Measurements from ENCODE around the gene FAM53A.

The FAM53A gene

DNA sequence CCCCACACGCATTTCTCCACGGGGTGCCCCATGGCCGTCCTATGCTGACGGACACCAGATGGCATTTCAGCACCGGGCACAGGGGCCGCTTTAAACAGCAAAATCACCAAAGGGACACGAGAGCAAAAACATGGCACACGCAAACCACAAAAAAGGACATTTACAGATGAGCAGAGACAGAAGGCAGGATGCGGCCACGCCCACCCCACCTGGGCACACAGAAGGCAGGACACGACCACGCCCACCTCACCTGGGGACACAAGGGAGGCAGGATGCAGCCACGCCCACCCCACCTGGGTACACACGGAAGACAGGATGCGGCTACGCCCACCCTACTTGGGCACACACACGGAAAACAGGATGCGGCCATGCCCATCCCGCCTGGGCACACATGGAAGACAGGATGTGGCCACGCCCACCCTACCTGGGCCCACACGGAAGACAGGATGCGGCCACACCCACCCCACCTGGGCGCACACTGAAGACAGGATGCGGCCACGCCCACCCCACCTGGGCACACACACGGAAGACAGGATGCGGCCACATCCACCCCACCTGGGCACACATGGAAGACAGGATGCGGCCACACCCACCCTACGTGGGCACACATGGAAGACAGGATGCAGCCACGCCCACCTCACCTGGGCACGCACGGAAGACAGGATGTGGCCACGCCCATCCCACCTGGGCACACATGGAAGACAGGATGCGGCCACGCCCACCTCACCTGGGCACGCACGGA, 69.1 kb downstream of the FAM53A start:
- peak overlapping the region; percentile 23; the same call in 1 of the 2 replicates for H3K27ac ChIP-seq
- no peak for TF ChIP-seq ZFX (IDR thresholded peaks at IDR 0.05)
- TF ChIP-seq CTCF (conservative IDR thresholded peaks at IDR 0.05), result no peak

DNA sequence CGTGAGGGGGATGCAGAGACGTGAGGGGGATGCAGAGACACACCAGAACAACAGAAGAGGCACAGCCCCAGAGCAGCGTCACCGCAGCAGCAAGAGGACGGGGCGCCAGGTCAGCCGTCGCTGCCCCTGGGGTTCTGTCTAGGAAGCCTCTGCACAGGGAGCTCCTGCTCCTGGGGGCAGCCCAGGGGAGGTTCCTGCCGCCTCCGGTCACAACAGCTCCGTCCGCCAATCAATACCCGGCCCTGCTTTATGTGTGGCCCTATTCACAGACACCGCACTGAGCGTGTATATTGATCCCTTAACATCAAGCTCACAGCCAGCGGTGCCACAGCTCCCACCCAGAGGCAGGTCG, 69.6 kb downstream of the FAM53A start:
- no peak for TF ChIP-seq ZFX (IDR thresholded peaks at IDR 0.05)
- TF ChIP-seq CTCF (conservative IDR thresholded peaks at IDR 0.05), result no peak
- peak overlapping the region; percentile 23; the same call in 1 of the 2 replicates for H3K27ac ChIP-seq

GRCh38 chr4:1614049-1614448, 70.1 kb downstream of the FAM53A start:
- TF ChIP-seq ZFX (IDR thresholded peaks at IDR 0.05), result no peak
- H3K27ac ChIP-seq, result peak overlapping the region; percentile 23; the same call in 1 of the 2 replicates

DNA sequence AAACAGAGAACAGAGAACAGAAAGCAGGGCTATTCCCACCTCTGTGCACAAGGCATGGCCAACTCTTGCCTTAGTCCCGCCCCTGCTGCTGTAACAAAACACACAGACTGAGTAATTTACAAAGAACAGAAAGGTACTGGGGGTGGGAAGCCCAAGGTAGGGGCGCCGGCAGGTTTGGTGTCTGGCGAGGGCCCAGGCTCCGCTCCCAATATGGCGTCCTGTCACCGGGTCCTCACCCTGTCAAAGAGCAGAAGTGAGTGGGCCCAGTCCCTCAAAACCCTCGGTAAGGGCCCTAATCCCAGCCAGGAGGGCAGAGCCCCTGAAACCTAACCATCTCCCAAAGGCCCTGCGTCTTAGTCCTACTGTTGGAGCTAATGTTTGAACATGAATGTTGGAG, 71.0 kb downstream of the FAM53A start:
- no peak overlapping the region; the same call in 1 of the 2 replicates for H3K27ac ChIP-seq
- TF ChIP-seq CTCF (conservative IDR thresholded peaks at IDR 0.05) (no peak), ZFX (IDR thresholded peaks at IDR 0.05) (no peak)

- no peak overlapping the region; the same call in 1 of the 2 replicates for H3K27ac ChIP-seq
- TF ChIP-seq CTCF (conservative IDR thresholded peaks at IDR 0.05) (no peak), ZFX (IDR thresholded peaks at IDR 0.05) (no peak)
Observed at GRCh38 chr4:1612278-1613098, 71.6 kb downstream of the FAM53A start.

DNA sequence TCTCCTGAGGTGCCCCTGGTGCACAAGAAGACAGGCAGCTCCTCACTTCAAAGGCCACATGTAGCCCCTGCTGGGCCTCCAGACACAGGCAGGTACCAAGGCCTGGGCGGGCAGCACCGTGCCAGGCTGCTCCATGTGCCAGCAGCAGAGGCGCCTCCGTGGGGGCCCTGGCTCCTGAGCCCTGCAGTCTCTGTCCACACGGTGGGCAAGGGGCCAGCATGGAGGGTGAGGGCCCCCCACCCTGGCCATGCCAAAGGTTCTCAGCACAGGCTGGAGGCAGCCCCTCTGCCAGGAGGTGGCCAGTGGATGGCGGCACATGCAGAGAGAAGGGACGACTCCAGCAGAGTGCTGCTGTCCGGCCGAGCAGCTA, 72.6 kb downstream of the FAM53A start:
- no peak overlapping the region for H3K27ac ChIP-seq
- TF ChIP-seq ZFX (IDR thresholded peaks at IDR 0.05), result no peak
- TF ChIP-seq CTCF (conservative IDR thresholded peaks at IDR 0.05), result no peak

- TF ChIP-seq CTCF (conservative IDR thresholded peaks at IDR 0.05) (no peak), ZFX (IDR thresholded peaks at IDR 0.05) (no peak)
- H3K27ac ChIP-seq, result no peak overlapping the region
Observed at GRCh38 chr4:1610791-1611500, 73.2 kb downstream of the FAM53A start.
